IMR-90 (cell line): ENCODE data around the gene TNFRSF14. TPM values are rescaled to one million over a fixed set of nuclear protein-coding genes. Genes with fewer than 3 reads are reported as not detected.
A peak's percentile ranks its signal among the peaks of the same experiment; 100 is the strongest.

Source experiments
- ATAC-seq: fragments of 200-7000 bp; cut with Tn5 transposase; 2 replicates; pipeline ENCODE4 v1.9.1; 2020; ENCODE audit warnings: low read depth, mild to moderate bottlenecking, moderate library complexity
- BruUV-seq: library from RNA; stranded (reverse); fragments of 400-500 nt; replicated peaks from 2 replicates; lab custom pipeline; 2021; lab: Mats Ljungman, UMichigan
- CTCF ChIA-PET: fragments of 300-600 bp; formaldehyde crosslinking; extraction: SDS; loops from one replicate; lab custom pipeline; 2021; ENCODE audit warnings: antibody characterized with exemption; lab: Yijun Ruan, JAX
- POLR2A ChIA-PET: fragments of 300-600 bp; sonication (Branson Sonifier 250); formaldehyde crosslinking; loops from one replicate; lab custom pipeline; 2022; ENCODE audit warnings: antibody characterized with exemption; ENCODE audit not compliant: unreplicated experiment; lab: Charles Lee
- DNase-seq: peaks from one replicate; pipeline ENCODE4 v3.0.0; 2013
- H2AFZ ChIP-seq: replicated peaks from 2 replicates; pipeline ENCODE3; 2013; ENCODE audit warnings: low read length, mild to moderate bottlenecking; ENCODE audit not compliant: poor library complexity
- H2AK5ac ChIP-seq: 2 replicates; pipeline ENCODE4 v1.6.1; 2013; ENCODE audit warnings: low read depth, low read length, inconsistent platforms
- H2AK9ac ChIP-seq: replicated peaks from 2 replicates; pipeline ENCODE3; 2013; ENCODE audit warnings: mild to moderate bottlenecking, low read depth, low read length, moderate library complexity; ENCODE audit not compliant: poor library complexity
- H2BK120ac ChIP-seq: 2 replicates; pipeline ENCODE4 v1.6.1; 2013; ENCODE audit warnings: low read depth, low read length, inconsistent platforms
- H2BK15ac ChIP-seq: 3 replicates; pipeline ENCODE4 v1.6.1; 2013; ENCODE audit warnings: low read depth, low read length, inconsistent platforms
- H2BK20ac ChIP-seq: 2 replicates; pipeline ENCODE4 v1.6.1; 2013; ENCODE audit warnings: low read depth, mild to moderate bottlenecking, inconsistent platforms, low read length, moderate library complexity
- H2BK5ac ChIP-seq: 2 replicates; pipeline ENCODE4 v1.6.1; 2013; ENCODE audit warnings: mild to moderate bottlenecking, low read depth, low read length, inconsistent platforms; ENCODE audit not compliant: poor library complexity, severe bottlenecking
- H3K14ac ChIP-seq: replicated peaks from 2 replicates; pipeline ENCODE4 v1.6.1; 2013; ENCODE audit warnings: low read depth, low read length, inconsistent platforms
- H3K18ac ChIP-seq: 2 replicates; pipeline ENCODE4 v1.6.1; 2013; ENCODE audit warnings: low read depth, low read length, control low read depth
- H3K23ac ChIP-seq: 2 replicates; pipeline ENCODE4 v1.6.1; 2013; ENCODE audit warnings: low read depth, low read length, inconsistent platforms
- H3K27ac ChIP-seq: 2 replicates; pipeline ENCODE4 v1.5.1; 2013; ENCODE audit warnings: mild to moderate bottlenecking, control low read depth, low read length; ENCODE audit not compliant: insufficient read depth
- H3K27me3 ChIP-seq: 2 replicates; pipeline ENCODE4 v1.6.1; 2013; ENCODE audit warnings: low read length; ENCODE audit not compliant: control insufficient read depth, insufficient read depth
- H3K36me3 ChIP-seq: 2 replicates; pipeline ENCODE4 v1.6.1; 2013; ENCODE audit warnings: low read length, mixed read lengths; ENCODE audit not compliant: control insufficient read depth, insufficient read depth
- H3K4ac ChIP-seq: 2 replicates; pipeline ENCODE4 v1.6.1; 2013; ENCODE audit warnings: low read depth, low read length, inconsistent platforms
- H3K4me1 ChIP-seq: 2 replicates; pipeline ENCODE4 v1.6.1; 2013; ENCODE audit warnings: low read length, mixed read lengths; ENCODE audit not compliant: control insufficient read depth, insufficient read depth
- H3K4me2 ChIP-seq: 2 replicates; pipeline ENCODE4 v1.6.1; 2013; ENCODE audit warnings: low read depth, mild to moderate bottlenecking, control low read depth, low read length, moderate library complexity
- H3K4me3 ChIP-seq: 2 replicates; pipeline ENCODE4 v1.5.1; 2013; ENCODE audit warnings: low read depth, mild to moderate bottlenecking, control low read depth, low read length, moderate library complexity; ENCODE audit not compliant: insufficient read depth
- H3K56ac ChIP-seq: 2 replicates; pipeline ENCODE4 v1.6.1; 2013; ENCODE audit warnings: low read length, inconsistent platforms; ENCODE audit not compliant: insufficient read depth; ENCODE audit errors: extremely low read depth
- H3K79me1 ChIP-seq, 2 experiments: 2 replicates each; pipeline ENCODE4 v1.6.1; 2013; ENCODE audit warnings: low read length in 2 of 2, inconsistent platforms in 1 of 2, low read depth in 1 of 2
- H3K9ac ChIP-seq: 2 replicates; pipeline ENCODE4 v1.6.1; 2013; ENCODE audit warnings: low read depth, low read length, control low read depth
- H3K9me1 ChIP-seq: 2 replicates; pipeline ENCODE4 v1.6.1; 2013; ENCODE audit warnings: low read length, inconsistent platforms; ENCODE audit not compliant: insufficient read depth
- H3K9me3 ChIP-seq: 2 replicates; pipeline ENCODE4 v1.6.1; 2013; ENCODE audit warnings: low read length; ENCODE audit not compliant: control insufficient read depth, insufficient read depth
- H4K20me1 ChIP-seq: 2 replicates; pipeline ENCODE4 v1.6.1; 2013; ENCODE audit warnings: low read length, inconsistent platforms; ENCODE audit not compliant: insufficient read depth
- H4K5ac ChIP-seq: 2 replicates; pipeline ENCODE4 v1.6.1; 2013; ENCODE audit warnings: mild to moderate bottlenecking, low read depth, low read length, control low read depth
- H4K8ac ChIP-seq, 2 experiments: 2 replicates each; pipeline ENCODE4 v1.6.1; 2013; ENCODE audit warnings: low read depth in 2 of 2, low read length in 2 of 2, control low read depth in 1 of 2, inconsistent platforms in 1 of 2
- H4K91ac ChIP-seq: 2 replicates; pipeline ENCODE4 v1.6.1; 2013; ENCODE audit warnings: low read depth, low read length, inconsistent platforms; ENCODE audit not compliant: insufficient read depth
- CEBPB ChIP-seq: IDR thresholded peaks from 2 replicates; pipeline ENCODE4 v1.6.1; 2012; ENCODE audit warnings: low read depth, low read length, improper control_type of control experiment
- ELK1 ChIP-seq: fragments of 150-350 bp; IDR thresholded peaks from 2 replicates; pipeline ENCODE4 v1.6.1; 2016; ENCODE audit warnings: low read depth, mild to moderate bottlenecking, low read length, moderate library complexity, borderline replicate concordance
- FOS ChIP-seq: fragments of 150-350 bp; IDR thresholded peaks from 2 replicates; pipeline ENCODE4 v1.6.1; 2016; ENCODE audit warnings: low read depth, low read length
- RAD21 ChIP-seq: IDR thresholded peaks from 2 replicates; pipeline ENCODE4 v1.6.1; 2012; ENCODE audit warnings: low read length, improper control_type of control experiment
- SMC3 ChIP-seq: fragments of 150-350 bp; IDR thresholded peaks from 2 replicates; pipeline ENCODE4 v1.6.1; 2016; ENCODE audit warnings: low read depth, mild to moderate bottlenecking, antibody characterized with exemption, low read length, moderate library complexity
- WGBS, 2 experiments: methylation state at CpG; one replicate each; pipeline versions ENCODE4 v1.1.5 to v1.1.7; 2013; ENCODE audit warnings: missing lambda C conversion rate in 2 of 2; ENCODE audit not compliant: insufficient read length in 1 of 2; ENCODE audit errors: extremely low coverage in 2 of 2; 5-methylcytosine and 5-hydroxymethylcytosine counted together
- dilution Hi-C: fragments of 300-500 bp; cut with HindIII; formaldehyde crosslinking; loops from one replicate; pipeline ENCODE4 v1.14.3; 2018; ENCODE audit warnings: low sequenced_read_pairs; ENCODE audit not compliant: unreplicated experiment
- in situ Hi-C: fragments of 300-500 bp; cut with MboI; formaldehyde crosslinking; loops from 3 replicates; pipeline ENCODE4 v1.14.3; 2019; ENCODE audit warnings: low sequenced_read_pairs, inconsistent platforms, mixed read lengths
- intact Hi-C: fragments of 100-400 bp; cut with micrococcal nuclease; formaldehyde crosslinking; loops from 2 replicates; pipeline ENCODE4 v1.10.0; 2022
- polyA plus RNA-seq, 3 experiments: library from polyadenylated mRNA; depleted of rRNA; stranded (reverse); fragments of >200 nt; gene quantifications; 2 replicates each; pipeline ENCODE4 v1.2.3, GENCODE V29; 2012; ENCODE audit warnings: low replicate concordance in 1 of 3
- total RNA-seq: library from RNA; depleted of rRNA; stranded (reverse); fragments of >200 nt; gene quantifications from 2 replicates; pipeline ENCODE4 v1.2.3, GENCODE V29; 2012

Gene TNFRSF14
- total and polyA plus RNA-seq, 2 of the 4 experiments (the other 2 are of a cell fraction) = 1.3 to 4.2 TPM

- TF ChIP-seq CEBPB = peak; percentile 23; the same call in 1 of the 2 replicates
- 0 out of 2 replicates have a peak, but pooled peaks have one; percentile 38 for TF ChIP-seq FOS
- no peak for TF ChIP-seq SMC3
Observed at GRCh38 chr1:2526824-2527555, 29.2 kb upstream of the TNFRSF14 start (continued).

GRCh38 chr1:2527556-2527860, 28.7 kb upstream of the TNFRSF14 start:
- no peak overlapping the region for H3K4ac ChIP-seq
- no peak overlapping the region for H3K9ac ChIP-seq
- no peak overlapping the region for H2BK20ac ChIP-seq
- POLR2A ChIA-PET = no interaction called here
- H2AFZ ChIP-seq = no peak overlapping the region
- H3K27ac ChIP-seq = no peak overlapping the region
- DNase-seq = no peak
- peaks cover 6 to 31% of the 10 kb centered on the region in 2 experiments for H3K79me1 ChIP-seq
- peaks cover 25% of the 10 kb centered on the region for H3K4me1 ChIP-seq
- H3K27me3 ChIP-seq = peaks cover 23% of the 10 kb centered on the region; the same call in 1 of the 2 replicates
- no peak overlapping the region for H3K4me3 ChIP-seq
- H3K56ac ChIP-seq = no peak overlapping the region
- WGBS, 2 experiments = no CpG with 5 or more reads among the region's 4 CpGs
- no peak overlapping the region for H4K91ac ChIP-seq
- H3K9me1 ChIP-seq = peaks cover 12% of the 10 kb centered on the region
- H2AK9ac ChIP-seq = no peak overlapping the region
- H3K36me3 ChIP-seq = 0 out of 2 replicates have a peak, but pooled peaks cover 2% of the 10 kb centered on the region
- intact Hi-C loops (loop anchor here (5.0 kb wide), 1 partner anchor 115 kb away; the partner anchor contains the start of gene PEX10), in situ Hi-C loops (loop anchor here (25.0 kb wide), 1 partner anchor 340 kb away; the partner anchor contains the start of gene FAAP20), dilution Hi-C loops (no loop called here)
- no peak overlapping the region; the same call in 1 of the 2 replicates for H2AK5ac ChIP-seq
- no peak overlapping the region for H3K4me2 ChIP-seq
- no peak for TF ChIP-seq RAD21
- no peak for TF ChIP-seq ELK1
- no peak overlapping the region for H3K18ac ChIP-seq
- CTCF ChIA-PET = no interaction called here
- BruUV-seq = no TSS peak
- no peak for ATAC-seq
- peaks cover 35% of the 10 kb centered on the region for H4K20me1 ChIP-seq
- H4K5ac ChIP-seq = no peak overlapping the region
- H2BK5ac ChIP-seq = no peak overlapping the region
- H2BK120ac ChIP-seq = no peak overlapping the region
- no peak overlapping the region for H3K14ac ChIP-seq
- no peaks in the 10 kb centered on the region for H3K9me3 ChIP-seq
- no peak overlapping the region for H4K8ac ChIP-seq
- H2BK15ac ChIP-seq = no peak overlapping the region
- no peak overlapping the region for H3K23ac ChIP-seq
